Psoas muscle (tissue), 8 donors: Measurements from ENCODE around the gene TBC1D22A. TPM values are rescaled to one million over a fixed set of nuclear protein-coding genes. Genes with fewer than 3 reads are reported as not detected.

ENCODE experiments used
- ATAC-seq, 4 donors: fragments of 200-7000 bp; cut with Tn5 transposase; one replicate each; pipeline ENCODE4 v1.9.1; 2020; ENCODE audit warnings: moderate library complexity in 3 of 4, mild to moderate bottlenecking in 2 of 4
- DNase-seq, 2 donors: peaks; one replicate each; pipeline ENCODE4 v3.0.0-alpha.2; 2020
- H3K27ac ChIP-seq: fragments of 200-600 bp; one replicate; pipeline ENCODE4 v1.8.0; 2022
- H3K27me3 ChIP-seq, 3 donors: fragments of 200-600 bp in 1 of 3; one replicate each; pipeline versions ENCODE4 v1.6.1 to v1.8.0; 2013 to 2022; ENCODE audit warnings: low read length in 2 of 3, mild to moderate bottlenecking in 2 of 3, moderate library complexity in 1 of 3; ENCODE audit not compliant: insufficient read depth in 3 of 3
- H3K36me3 ChIP-seq, 2 donors: fragments of 200-600 bp in 1 of 2; one replicate each; pipeline versions ENCODE4 v1.6.1 to v1.8.0; 2013 to 2022; ENCODE audit warnings: low read depth in 1 of 2, mild to moderate bottlenecking in 1 of 2, moderate library complexity in 1 of 2; ENCODE audit not compliant: insufficient read depth in 1 of 2
- H3K4me1 ChIP-seq: fragments of 200-600 bp; one replicate; pipeline ENCODE4 v1.8.0; 2022
- H3K4me3 ChIP-seq: fragments of 200-600 bp; one replicate; pipeline ENCODE4 v1.8.0; 2022; ENCODE audit warnings: mild to moderate bottlenecking
- H3K9me3 ChIP-seq: fragments of 200-600 bp; one replicate; pipeline ENCODE4 v1.8.0; 2022
- WGBS, 3 donors: extraction: QIAGEN DNeasy Blood & Tissue Kit; methylation state at CpG; one replicate each; pipeline versions ENCODE4 v1.1.6 to v1.1.7; 2013; 5-methylcytosine and 5-hydroxymethylcytosine counted together
- intact Hi-C, 2 donors: fragments of 100-400 bp; cut with DNase I; formaldehyde crosslinking; loops; one replicate each; pipeline versions ENCODE4 v1.11.0 to v1.14.2; 2022
- polyA plus RNA-seq, 3 donors: library from polyadenylated mRNA; stranded (reverse); fragments of 200-250 nt; gene quantifications; one replicate each; pipeline ENCODE4 v1.2.3, GENCODE V29; 2013
- total RNA-seq, 4 donors: library from RNA; stranded (reverse); fragmentation: NEBNext Ultra II Directional in 2 of 4; extraction: Animal tissue kit (Norgen Biotek cat#: 25700) in 2 of 4; gene quantifications; one replicate each; pipeline versions ENCODE4 v1.2.1 to v1.2.4, GENCODE V29; 2021 to 2023
- TF ChIP-seq, protein P1 (sequence below): fragments of 200-600 bp; IDR thresholded peaks from one replicate; pipeline ENCODE4 v1.8.0; 2022; ENCODE audit warnings: antibody characterized with exemption
- donor health status: healthy with polysubstance abuse.
- donor health status: DM: no; HTN: no; CAD: no; lungs with moderate emphysema.
- donor health status: Bipolar disorder and iron deficiency.
- donor health status: healthy.
- donor health status: DM: yes; HTN: yes; CAD: no.
- donor health status: DM: no; HTN: no; CAD: no.
- donor health status: DM: no; HTN: no; CAD: no.
- donor health status: DM: yes; HTN: yes; CAD: no.

The TBC1D22A gene
- total and polyA plus RNA-seq, 7 donors: 11.7 to 25.0 (median 18.9) TPM

DNA sequence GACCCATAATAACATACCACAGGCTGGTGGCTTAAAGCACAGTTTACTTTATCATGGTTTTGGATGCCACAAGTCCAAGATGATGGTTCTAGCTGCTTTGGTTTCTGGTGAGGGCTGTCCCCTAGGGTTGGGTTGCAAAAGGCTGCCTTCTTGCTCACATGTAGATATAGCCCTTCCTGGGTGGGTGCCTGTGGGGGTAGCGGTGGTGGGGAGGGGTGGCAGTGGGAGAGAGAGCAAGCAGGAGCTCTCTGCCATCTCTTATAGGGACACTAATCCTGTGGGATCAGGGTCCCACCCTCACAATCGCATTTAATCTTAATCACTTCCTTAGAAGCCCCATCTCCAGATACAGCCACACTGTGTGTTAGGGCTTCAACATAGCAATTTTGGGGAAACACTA is 245.0 kb downstream of the TBC1D22A start:
- TF ChIP-seq, protein P1, sequence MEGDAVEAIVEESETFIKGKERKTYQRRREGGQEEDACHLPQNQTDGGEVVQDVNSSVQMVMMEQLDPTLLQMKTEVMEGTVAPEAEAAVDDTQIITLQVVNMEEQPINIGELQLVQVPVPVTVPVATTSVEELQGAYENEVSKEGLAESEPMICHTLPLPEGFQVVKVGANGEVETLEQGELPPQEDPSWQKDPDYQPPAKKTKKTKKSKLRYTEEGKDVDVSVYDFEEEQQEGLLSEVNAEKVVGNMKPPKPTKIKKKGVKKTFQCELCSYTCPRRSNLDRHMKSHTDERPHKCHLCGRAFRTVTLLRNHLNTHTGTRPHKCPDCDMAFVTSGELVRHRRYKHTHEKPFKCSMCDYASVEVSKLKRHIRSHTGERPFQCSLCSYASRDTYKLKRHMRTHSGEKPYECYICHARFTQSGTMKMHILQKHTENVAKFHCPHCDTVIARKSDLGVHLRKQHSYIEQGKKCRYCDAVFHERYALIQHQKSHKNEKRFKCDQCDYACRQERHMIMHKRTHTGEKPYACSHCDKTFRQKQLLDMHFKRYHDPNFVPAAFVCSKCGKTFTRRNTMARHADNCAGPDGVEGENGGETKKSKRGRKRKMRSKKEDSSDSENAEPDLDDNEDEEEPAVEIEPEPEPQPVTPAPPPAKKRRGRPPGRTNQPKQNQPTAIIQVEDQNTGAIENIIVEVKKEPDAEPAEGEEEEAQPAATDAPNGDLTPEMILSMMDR: no peak
- Histone ChIP-seq H3K27me3 (no peaks in the 10 kb centered on the region), H3K4me3 (no peak overlapping the region), H3K4me1 (no peaks in the 10 kb centered on the region), H3K27ac (no peak overlapping the region), H3K9me3 (no peaks in the 10 kb centered on the region), H3K36me3 (peaks cover 0 to 2% of the 10 kb centered on the region in 2 donors)
- 97 to 100% (median 97%) methylated on average over 2 of the region's 2 CpGs for WGBS, 3 donors
- ATAC-seq (no peak), DNase-seq (no peak)
- intact Hi-C loops: no loop called here

DNA sequence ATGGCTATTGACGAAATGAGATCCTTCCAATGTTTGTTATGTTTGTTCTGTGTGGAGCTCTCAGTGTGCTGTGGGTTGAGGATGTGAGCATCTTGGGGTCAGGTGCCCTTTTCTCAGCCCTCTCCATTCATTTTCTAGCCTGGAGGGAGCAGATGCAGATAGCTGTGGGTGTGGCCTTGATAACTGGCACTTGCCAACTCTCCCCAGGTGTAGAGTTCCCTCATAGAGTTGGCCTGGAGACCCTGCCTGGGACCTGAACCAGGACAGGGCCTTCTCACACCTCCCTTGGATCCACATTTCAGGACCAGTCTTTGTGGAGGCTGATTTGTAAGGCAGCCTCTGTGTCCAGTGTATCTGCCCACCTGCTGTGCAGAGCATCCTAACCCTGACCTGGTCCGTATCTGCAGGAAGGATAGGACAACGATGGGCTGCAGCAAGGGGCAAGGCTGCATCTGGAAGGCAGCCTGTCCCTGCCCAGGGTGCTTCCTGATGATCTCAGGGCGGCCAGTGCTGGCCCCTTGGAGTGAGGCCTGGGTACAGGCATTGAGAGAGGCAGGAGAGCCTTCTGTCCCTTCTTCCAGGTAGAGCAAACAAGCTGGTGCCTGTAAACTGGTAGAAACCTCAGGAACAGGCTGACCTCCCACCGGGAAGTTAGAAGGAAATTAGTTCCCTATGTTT is 245.9 kb downstream of the TBC1D22A start:
- Histone ChIP-seq H3K9me3 (no peaks in the 10 kb centered on the region), H3K4me1 (no peaks in the 10 kb centered on the region), H3K27ac (no peak overlapping the region), H3K36me3 (peaks cover 0 to 2% of the 10 kb centered on the region in 2 donors), H3K4me3 (no peak overlapping the region), H3K27me3 (no peaks in the 10 kb centered on the region)
- no peak for ATAC-seq
- WGBS, 3 donors: 98 to 99% (median 98%) methylated on average over 5 of the region's 5 CpGs
- no peak for DNase-seq
- intact Hi-C loops: no loop called here
- TF ChIP-seq, protein P1: no peak

DNA sequence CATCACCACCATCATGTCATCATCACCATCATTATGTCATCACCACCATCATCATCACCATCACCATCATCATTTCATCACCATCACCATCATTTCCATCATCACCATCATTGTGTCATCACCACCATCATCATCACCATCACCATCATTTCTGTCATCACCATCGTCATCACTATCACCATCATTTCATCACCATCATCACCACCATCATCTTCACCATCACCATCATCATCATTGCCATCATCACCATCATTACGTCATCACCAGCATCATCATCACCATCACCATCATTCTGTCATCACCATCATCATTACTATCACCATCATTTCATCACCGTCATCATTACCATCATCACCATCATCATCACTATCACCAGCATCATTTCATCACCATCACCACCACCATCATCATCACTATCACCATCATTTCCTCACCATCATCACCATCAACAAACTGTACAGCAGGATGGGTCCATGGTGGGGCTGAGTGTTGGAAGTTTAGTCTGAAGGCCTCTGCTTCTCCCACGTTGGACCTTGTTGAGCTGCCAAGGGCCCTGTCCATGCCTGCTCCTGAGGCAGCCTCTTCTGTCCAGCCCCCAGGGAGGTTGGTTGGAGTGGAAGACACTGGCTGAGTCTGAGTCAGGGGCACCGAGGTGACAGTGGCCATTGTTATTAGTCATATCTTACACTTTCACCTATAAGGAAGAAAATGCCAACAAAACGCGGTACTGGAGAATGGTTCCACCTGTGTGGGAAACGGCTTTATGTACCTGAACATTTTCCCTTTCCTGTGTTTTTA is 247.1 kb downstream of the TBC1D22A start:
- no peaks in the 10 kb centered on the region for H3K27me3 ChIP-seq
- no peak overlapping the region for H3K27ac ChIP-seq
- no peaks in the 10 kb centered on the region for H3K4me1 ChIP-seq
- TF ChIP-seq, protein P1: no peak
- intact Hi-C loops: no loop called here
- peaks cover 0 to 2% of the 10 kb centered on the region in 2 donors for H3K36me3 ChIP-seq
- no peak overlapping the region for H3K4me3 ChIP-seq
- ATAC-seq (no peak), DNase-seq (no peak)
- H3K9me3 ChIP-seq: no peaks in the 10 kb centered on the region
- 94 to 95% (median 95%) methylated on average over 8 of the region's 8 CpGs for WGBS, 3 donors

DNA sequence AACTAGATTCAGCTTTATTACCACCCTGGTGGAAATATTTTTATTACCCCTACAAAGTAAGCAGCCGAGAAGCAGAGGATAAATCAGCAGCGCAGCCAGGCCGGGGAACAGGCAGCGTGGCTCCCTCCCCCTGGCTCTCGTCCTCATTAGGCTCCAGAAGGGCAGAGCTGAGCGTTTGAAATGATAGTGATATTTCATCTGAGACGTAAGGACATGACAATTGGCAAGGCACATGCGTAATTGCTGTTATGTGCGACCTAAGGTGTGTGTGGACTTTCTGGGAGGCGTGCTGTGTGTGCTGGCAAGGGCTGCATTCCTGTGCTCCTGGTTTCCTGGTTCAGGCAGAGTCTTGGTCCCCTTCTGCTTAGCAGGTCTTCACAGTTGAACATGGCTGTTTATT is 247.8 kb downstream of the TBC1D22A start:
- H3K36me3 ChIP-seq: peaks cover 0 to 2% of the 10 kb centered on the region in 2 donors
- H3K27ac ChIP-seq: no peak overlapping the region
- DNase-seq: no peak
- 87 to 92% (median 89%) methylated on average over 10 of the region's 10 CpGs for WGBS, 3 donors
- intact Hi-C loops: no loop called here
- H3K4me1 ChIP-seq: no peaks in the 10 kb centered on the region
- H3K27me3 ChIP-seq: no peaks in the 10 kb centered on the region
- TF ChIP-seq, protein P1: no peak
- H3K4me3 ChIP-seq: no peak overlapping the region
- no peak for ATAC-seq
- no peaks in the 10 kb centered on the region for H3K9me3 ChIP-seq
